ENCODE data around the gene BEGAIN.

GRCh38 chr14:100532154-100532861 is 54.9 kb downstream of the BEGAIN start:
- no peak for TF ChIP-seq EZH2 (IDR thresholded peaks at IDR 0.05; ENCODE audit: insufficient read depth, poor library complexity, severe bottlenecking)
- TF ChIP-seq EZH2phosphoT487 (IDR thresholded peaks at IDR 0.05; ENCODE audit: insufficient read depth, low read depth): no peak

Data from GM23248 (cell line).